ENCODE results near the gene AFG3L2. TPM values are rescaled to one million over a fixed set of nuclear protein-coding genes. Genes with fewer than 3 reads are reported as not detected.
"Not testable (repeated sequence)": the region's sequence is repeated elsewhere in the genome, so short reads cannot be mapped to it uniquely, and the experiment has no call there.

Gene AFG3L2
- total and polyA plus RNA-seq, 12 donors, result 15.6 to 89.8 (median 47.4) TPM

DNA sequence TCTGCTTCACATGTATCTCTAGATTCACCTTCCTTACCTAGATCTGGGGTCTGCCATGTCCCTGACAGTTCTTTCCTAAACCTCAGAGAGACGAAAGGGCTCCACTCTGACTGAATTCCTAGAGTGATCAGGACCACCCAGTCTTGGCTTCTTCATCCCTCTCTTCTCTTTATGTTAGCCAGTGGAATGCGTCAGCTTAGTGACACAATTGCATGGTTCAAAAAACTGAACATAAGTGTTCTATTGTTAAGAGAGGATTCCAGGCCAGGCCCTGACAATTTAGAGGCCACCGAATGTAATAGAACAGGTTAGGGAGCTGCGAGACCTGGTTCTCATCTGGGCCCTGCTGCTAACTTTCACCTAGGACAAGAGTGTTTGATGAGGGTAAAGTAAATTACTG is 40.7 kb upstream of the AFG3L2 start:
- WGBS, 4 donors, result 90 to 94% (median 93%) methylated on average over 4 of the region's 4 CpGs
- Histone ChIP-seq H3K36me3 (replicated peaks in 1 of 2) (no peaks in the 10 kb centered on the region), H3K27ac (no peak overlapping the region), H3K4me3 (no peak overlapping the region), H3K9me3 (replicated peaks in 1 of 3) (no peaks in the 10 kb centered on the region), H3K4me1 (replicated peaks in 1 of 2) (peaks cover 0 to 17% of the 10 kb centered on the region in 2 donors), H3K27me3 (no peaks in the 10 kb centered on the region)
- no peak for DNase-seq
- intact Hi-C loops (cut with DNase I), result no loop called here
- TF ChIP-seq, protein P1, sequence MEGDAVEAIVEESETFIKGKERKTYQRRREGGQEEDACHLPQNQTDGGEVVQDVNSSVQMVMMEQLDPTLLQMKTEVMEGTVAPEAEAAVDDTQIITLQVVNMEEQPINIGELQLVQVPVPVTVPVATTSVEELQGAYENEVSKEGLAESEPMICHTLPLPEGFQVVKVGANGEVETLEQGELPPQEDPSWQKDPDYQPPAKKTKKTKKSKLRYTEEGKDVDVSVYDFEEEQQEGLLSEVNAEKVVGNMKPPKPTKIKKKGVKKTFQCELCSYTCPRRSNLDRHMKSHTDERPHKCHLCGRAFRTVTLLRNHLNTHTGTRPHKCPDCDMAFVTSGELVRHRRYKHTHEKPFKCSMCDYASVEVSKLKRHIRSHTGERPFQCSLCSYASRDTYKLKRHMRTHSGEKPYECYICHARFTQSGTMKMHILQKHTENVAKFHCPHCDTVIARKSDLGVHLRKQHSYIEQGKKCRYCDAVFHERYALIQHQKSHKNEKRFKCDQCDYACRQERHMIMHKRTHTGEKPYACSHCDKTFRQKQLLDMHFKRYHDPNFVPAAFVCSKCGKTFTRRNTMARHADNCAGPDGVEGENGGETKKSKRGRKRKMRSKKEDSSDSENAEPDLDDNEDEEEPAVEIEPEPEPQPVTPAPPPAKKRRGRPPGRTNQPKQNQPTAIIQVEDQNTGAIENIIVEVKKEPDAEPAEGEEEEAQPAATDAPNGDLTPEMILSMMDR (IDR thresholded peaks at IDR 0.05), result no peak
- TF ChIP-seq POLR2A (IDR thresholded peaks at IDR 0.05), result no peak

DNA sequence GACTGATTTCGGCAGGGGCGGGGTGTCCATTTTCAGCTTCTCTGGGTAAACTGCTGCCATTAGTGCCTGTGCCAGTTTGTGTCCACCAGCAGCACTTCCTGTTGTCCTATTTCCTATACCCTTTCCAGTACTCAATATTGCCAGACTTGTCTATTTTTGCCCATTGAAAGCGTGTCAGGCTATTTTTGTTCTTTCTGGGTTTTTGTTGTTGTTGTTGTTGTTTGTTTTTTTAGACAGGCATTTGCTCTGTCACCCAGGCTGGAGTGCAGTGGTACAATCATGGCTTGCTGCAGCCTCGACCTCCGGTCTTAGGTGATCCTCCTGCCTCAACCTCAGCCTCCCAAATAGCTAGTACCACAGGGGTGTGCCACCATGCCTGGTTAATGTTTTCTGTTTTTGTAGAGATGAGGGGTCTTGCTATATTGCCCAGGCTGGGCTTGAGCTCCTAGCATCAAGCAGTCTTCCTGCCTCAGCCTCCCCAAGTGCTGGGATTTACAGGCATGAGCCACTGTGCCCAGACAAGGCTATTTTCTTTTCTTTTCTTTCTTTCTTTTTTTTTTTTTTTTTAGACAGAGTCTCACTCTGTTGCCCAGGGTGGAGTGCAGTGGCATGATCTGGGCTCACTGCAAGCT is 39.2 kb upstream of the AFG3L2 start:
- H3K4me3 ChIP-seq, result no peak overlapping the region
- peak overlapping the region in 4 of 5 donors; percentile 37 to 77 (median 58) for H3K27ac ChIP-seq
- TF ChIP-seq POLR2A (IDR thresholded peaks at IDR 0.05), result no peak
- TF ChIP-seq, protein P1 (IDR thresholded peaks at IDR 0.05), result no peak
- H3K27me3 ChIP-seq, result no peaks in the 10 kb centered on the region
- intact Hi-C loops (cut with DNase I), result no loop called here
- no peak for DNase-seq
- no peaks in the 10 kb centered on the region for H3K9me3 ChIP-seq (replicated peaks in 1 of 3)
- 72 to 84% (median 76%) methylated on average over 5 of the region's 5 CpGs for WGBS, 4 donors
- no peaks in the 10 kb centered on the region for H3K36me3 ChIP-seq (replicated peaks in 1 of 2)
- peaks cover 0 to 17% of the 10 kb centered on the region in 2 donors for H3K4me1 ChIP-seq (replicated peaks in 1 of 2)

DNA sequence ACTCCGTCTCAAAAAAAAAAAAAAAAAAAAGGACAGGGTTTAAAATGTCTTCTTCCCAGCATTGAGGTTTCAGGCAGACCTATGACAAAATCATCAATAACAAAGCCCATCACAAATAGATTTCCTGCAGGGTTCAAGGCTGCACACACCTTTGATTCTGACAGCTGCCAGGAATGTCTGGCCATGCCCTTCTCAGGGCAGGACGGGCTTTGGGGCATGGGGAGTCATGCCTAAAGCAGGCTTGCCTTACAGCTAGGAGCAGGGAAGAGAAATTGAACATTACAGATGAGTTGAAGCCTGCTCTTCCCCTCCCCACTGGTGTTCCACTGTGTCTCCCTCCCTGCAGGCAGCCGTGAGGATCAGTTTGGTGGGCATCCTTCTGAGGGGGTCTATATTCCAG is 34.4 kb upstream of the AFG3L2 start:
- Histone ChIP-seq H3K9me3 (replicated peaks in 1 of 3) (no peaks in the 10 kb centered on the region), H3K4me1 (replicated peaks in 1 of 2) (peaks cover 0 to 27% of the 10 kb centered on the region in 2 donors), H3K36me3 (replicated peaks in 1 of 2) (no peaks in the 10 kb centered on the region), H3K4me3 (no peak overlapping the region), H3K27me3 (no peaks in the 10 kb centered on the region), H3K27ac (no peak overlapping the region)
- WGBS, 4 donors, result 97 to 100% (median 99%) methylated on average over 2 to 3 of the region's 3 CpGs
- TF ChIP-seq, protein P1 (IDR thresholded peaks at IDR 0.05), result no peak
- no peak for TF ChIP-seq POLR2A (IDR thresholded peaks at IDR 0.05)
- intact Hi-C loops (cut with DNase I), result no loop called here
- no peak for DNase-seq

DNA sequence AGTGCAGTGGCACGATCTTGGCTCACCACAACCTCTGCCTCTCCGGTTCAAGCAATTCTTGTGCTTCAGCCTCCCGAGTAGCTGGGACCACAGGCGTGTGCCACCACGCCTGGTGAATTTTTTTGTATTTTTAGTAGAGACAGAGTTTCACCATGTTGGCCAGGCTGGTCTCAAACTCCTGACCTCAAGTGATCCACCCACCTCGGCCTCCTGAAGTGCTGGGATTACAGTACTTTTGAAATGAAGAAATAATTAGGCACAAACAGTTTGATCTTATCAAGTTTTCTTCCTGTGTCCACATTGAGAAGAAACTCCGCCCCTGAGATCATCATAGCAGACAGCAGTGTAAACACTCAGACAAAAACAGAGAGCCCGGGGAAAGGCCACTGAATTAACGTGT is 33.7 kb upstream of the AFG3L2 start:
- H3K36me3 ChIP-seq (replicated peaks in 1 of 2); H3K9me3 ChIP-seq (replicated peaks in 1 of 3); intact Hi-C loops (cut with DNase I); H3K4me3 ChIP-seq; DNase-seq; H3K27ac ChIP-seq; H3K27me3 ChIP-seq: not testable (repeated sequence)
- peaks cover 0 to 21% of the 10 kb centered on the region in 2 donors for H3K4me1 ChIP-seq (replicated peaks in 1 of 2)
- 90 to 91% (median 90%) methylated on average over 9 of the region's 9 CpGs for WGBS, 4 donors

DNA sequence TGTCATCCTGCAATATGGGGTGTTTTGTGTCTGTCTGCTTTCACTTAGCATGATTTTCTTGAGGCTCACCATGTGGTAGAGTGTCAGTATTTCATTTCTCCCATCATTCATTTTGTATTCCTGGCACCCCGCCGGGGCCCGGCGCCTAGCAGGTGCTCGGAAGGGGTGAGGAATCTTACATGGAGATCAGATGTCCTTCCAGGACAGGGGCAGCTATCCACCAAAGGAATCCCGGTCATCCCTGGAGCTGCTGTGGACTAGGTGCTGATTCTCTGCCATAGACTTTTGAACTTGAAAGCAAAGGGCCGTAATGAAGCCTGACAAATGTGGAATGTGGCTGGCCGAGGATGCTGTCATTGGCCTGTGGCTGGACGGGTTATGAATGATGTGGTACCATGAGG is 33.1 kb upstream of the AFG3L2 start:
- WGBS, 4 donors, result 89 to 92% (median 92%) methylated on average over 8 to 9 of the region's 9 CpGs
- TF ChIP-seq POLR2A (IDR thresholded peaks at IDR 0.05), result no peak
- TF ChIP-seq, protein P1 (IDR thresholded peaks at IDR 0.05), result no peak
- H3K27me3 ChIP-seq, result no peaks in the 10 kb centered on the region
- peaks cover 0 to 14% of the 10 kb centered on the region in 2 donors for H3K4me1 ChIP-seq (replicated peaks in 1 of 2)
- no peak for DNase-seq
- intact Hi-C loops (cut with DNase I), result no loop called here
- no peak overlapping the region for H3K4me3 ChIP-seq
- no peaks in the 10 kb centered on the region for H3K9me3 ChIP-seq (replicated peaks in 1 of 3)
- H3K27ac ChIP-seq, result no peak overlapping the region
- H3K36me3 ChIP-seq (replicated peaks in 1 of 2), result no peaks in the 10 kb centered on the region

Data from adrenal gland (tissue), 12 donors.